ENCODE results near the gene PSME3. TPM values are rescaled to one million over a fixed set of nuclear protein-coding genes. Genes with fewer than 3 reads are reported as not detected.
"Not testable (repeated sequence)": the region's sequence is repeated elsewhere in the genome, so short reads cannot be mapped to it uniquely, and the experiment has no call there.

Gene PSME3
- total RNA-seq, 1 experiment from 2014 or later, result 120 TPM

- no peaks in the 10 kb centered on the region for H3K9me3 ChIP-seq (ENCODE audit: low read depth, low read length, poor library complexity, severe bottlenecking)
- no peak for DNase-seq (ENCODE audit: low spot score)
- H3K4me1 ChIP-seq (ENCODE audit: insufficient read depth, low read length, poor library complexity, severe bottlenecking), result no peaks in the 10 kb centered on the region
- BruUV-seq (replicated peaks), result no TSS peak
- intact Hi-C loops (cut with micrococcal nuclease; ENCODE audit: unreplicated experiment), result no loop called here
- ChIA-PET CTCF (no interaction called here), POLR2A (ENCODE audit: low non-redundant PET) (no interaction called here)
- no peak overlapping the region for H3K4me3 ChIP-seq (ENCODE audit: low read depth, low read length, poor library complexity, severe bottlenecking)
- H3K27me3 ChIP-seq (replicated peaks; ENCODE audit: insufficient read depth, low read depth, low read length, poor library complexity), result no peaks in the 10 kb centered on the region
- H3K27ac ChIP-seq (ENCODE audit: low read depth, low read length, poor library complexity, severe bottlenecking), result no peak overlapping the region
- TF ChIP-seq CTCF (conservative IDR thresholded peaks at IDR 0.05; ENCODE audit: low read depth, low read length), result no peak
- no peak for TF ChIP-seq EZH2 (IDR thresholded peaks at IDR 0.05; ENCODE audit: borderline replicate concordance, low read depth, low read length, poor library complexity, severe bottlenecking)
- no peaks in the 10 kb centered on the region for H3K36me3 ChIP-seq (ENCODE audit: insufficient read depth, low read length, poor library complexity, severe bottlenecking)
Measured at GRCh38 chr17:42879596-42879985, 46.4 kb downstream of the PSME3 start.

- POLR2A ChIA-PET (ENCODE audit: low non-redundant PET), result no interaction called here
Measured at GRCh38 chr17:42880776-42881310, 47.6 kb downstream of the PSME3 start.

GRCh38 chr17:42881706-42882105, 48.5 kb downstream of the PSME3 start:
- H3K9me3 ChIP-seq (ENCODE audit: low read depth, low read length, poor library complexity, severe bottlenecking); H3K36me3 ChIP-seq (ENCODE audit: insufficient read depth, low read length, poor library complexity, severe bottlenecking); H3K4me1 ChIP-seq (ENCODE audit: insufficient read depth, low read length, poor library complexity, severe bottlenecking); intact Hi-C loops (cut with micrococcal nuclease; ENCODE audit: unreplicated experiment); CTCF ChIA-PET; H3K27me3 ChIP-seq (replicated peaks; ENCODE audit: insufficient read depth, low read depth, low read length, poor library complexity); POLR2A ChIA-PET (ENCODE audit: low non-redundant PET); BruUV-seq (replicated peaks); H3K4me3 ChIP-seq (ENCODE audit: low read depth, low read length, poor library complexity, severe bottlenecking); DNase-seq (ENCODE audit: low spot score); H3K27ac ChIP-seq (ENCODE audit: low read depth, low read length, poor library complexity, severe bottlenecking): not testable (repeated sequence)

More at GRCh38 chr17:42880776-42881310, 47.6 kb downstream of the PSME3 start:
- Histone ChIP-seq H3K4me3 (ENCODE audit: low read depth, low read length, poor library complexity, severe bottlenecking) (no peak overlapping the region), H3K4me1 (ENCODE audit: insufficient read depth, low read length, poor library complexity, severe bottlenecking) (no peaks in the 10 kb centered on the region), H3K27ac (ENCODE audit: low read depth, low read length, poor library complexity, severe bottlenecking) (no peak overlapping the region), H3K36me3 (ENCODE audit: insufficient read depth, low read length, poor library complexity, severe bottlenecking) (no peaks in the 10 kb centered on the region), H3K27me3 (replicated peaks; ENCODE audit: insufficient read depth, low read depth, low read length, poor library complexity) (no peaks in the 10 kb centered on the region), H3K9me3 (ENCODE audit: low read depth, low read length, poor library complexity, severe bottlenecking) (no peaks in the 10 kb centered on the region)
- TF ChIP-seq EZH2 (IDR thresholded peaks at IDR 0.05; ENCODE audit: borderline replicate concordance, low read depth, low read length, poor library complexity, severe bottlenecking), result no peak
- TF ChIP-seq CTCF (conservative IDR thresholded peaks at IDR 0.05; ENCODE audit: low read depth, low read length), result no peak
- intact Hi-C loops (cut with micrococcal nuclease; ENCODE audit: unreplicated experiment), result no loop called here
- DNase-seq (ENCODE audit: low spot score), result peak; percentile 11
- no TSS peak for BruUV-seq (replicated peaks)
- CTCF ChIA-PET, result no interaction called here

GRCh38 chr17:42882166-42882565, 49.0 kb downstream of the PSME3 start:
- DNase-seq (ENCODE audit: low spot score), result no peak
- Histone ChIP-seq H3K4me1 (ENCODE audit: insufficient read depth, low read length, poor library complexity, severe bottlenecking) (no peaks in the 10 kb centered on the region), H3K36me3 (ENCODE audit: insufficient read depth, low read length, poor library complexity, severe bottlenecking) (no peaks in the 10 kb centered on the region), H3K27me3 (replicated peaks; ENCODE audit: insufficient read depth, low read depth, low read length, poor library complexity) (no peaks in the 10 kb centered on the region), H3K9me3 (ENCODE audit: low read depth, low read length, poor library complexity, severe bottlenecking) (no peaks in the 10 kb centered on the region), H3K4me3 (ENCODE audit: low read depth, low read length, poor library complexity, severe bottlenecking) (no peak overlapping the region), H3K27ac (ENCODE audit: low read depth, low read length, poor library complexity, severe bottlenecking) (no peak overlapping the region)
- no peak for TF ChIP-seq EZH2 (IDR thresholded peaks at IDR 0.05; ENCODE audit: borderline replicate concordance, low read depth, low read length, poor library complexity, severe bottlenecking)
- BruUV-seq (replicated peaks), result no TSS peak
- intact Hi-C loops (cut with micrococcal nuclease; ENCODE audit: unreplicated experiment), result no loop called here
- ChIA-PET POLR2A (ENCODE audit: low non-redundant PET) (no interaction called here), CTCF (no interaction called here)

Measured in A673 (cell line).